Stimulated activated CD4-positive, alpha-beta T cell treated with anti-CD3 and anti-CD28 coated beads, TNF-alpha, amount 100 ng/mL, for 1 hour (primary cell): Measurements from ENCODE around the gene ACCSL.

ENCODE experiments used
- DNase-seq, 3 donors: peaks; one replicate each; pipeline ENCODE4 v3.0.0-alpha.2; 2020; ENCODE audit warnings: low read depth in 3 of 3, low spot score in 1 of 3

Gene ACCSL

GRCh38 chr11:44018127-44018521 is 29.7 kb upstream of the ACCSL start:
- no peak for DNase-seq

- no peak for DNase-seq
Observed at GRCh38 chr11:44018829-44019228, 29.0 kb upstream of the ACCSL start.

- no peak for DNase-seq
Observed at GRCh38 chr11:44024977-44025376, 22.8 kb upstream of the ACCSL start.

GRCh38 chr11:44025727-44026126 is 22.1 kb upstream of the ACCSL start:
- no peak for DNase-seq

- no peak for DNase-seq
Observed at GRCh38 chr11:44028401-44028800, 19.4 kb upstream of the ACCSL start.

GRCh38 chr11:44028816-44029506 is 18.8 kb upstream of the ACCSL start:
- no peak for DNase-seq

GRCh38 chr11:44029507-44029845 is 18.3 kb upstream of the ACCSL start:
- DNase-seq = no peak

GRCh38 chr11:44029977-44030911 is 17.5 kb upstream of the ACCSL start:
- DNase-seq = no peak

GRCh38 chr11:44030996-44031395 is 16.8 kb upstream of the ACCSL start:
- no peak for DNase-seq

- DNase-seq = no peak
Observed at GRCh38 chr11:44031549-44031948, 16.2 kb upstream of the ACCSL start.

- no peak for DNase-seq
Observed at GRCh38 chr11:44032299-44033085, 15.3 kb upstream of the ACCSL start.

GRCh38 chr11:44033411-44033850 is 14.3 kb upstream of the ACCSL start:
- no peak for DNase-seq

GRCh38 chr11:44033856-44034255 is 13.9 kb upstream of the ACCSL start:
- no peak for DNase-seq

- no peak for DNase-seq
Observed at GRCh38 chr11:44034639-44035038, 13.1 kb upstream of the ACCSL start.

GRCh38 chr11:44036811-44037657 is 10.7 kb upstream of the ACCSL start:
- no peak for DNase-seq

GRCh38 chr11:44037658-44037998 is 10.2 kb upstream of the ACCSL start:
- DNase-seq = no peak

GRCh38 chr11:44043157-44043556 is 4.6 kb upstream of the ACCSL start:
- DNase-seq = no peak

- DNase-seq = no peak
Observed at GRCh38 chr11:44046182-44046581, 1.6 kb upstream of the ACCSL start.

- no peak for DNase-seq
Observed at GRCh38 chr11:44047298-44047697, 483 bp upstream of the ACCSL start.

GRCh38 chr11:44049832-44050231 is 2.1 kb downstream of the ACCSL start:
- DNase-seq = no peak

GRCh38 chr11:44051171-44051570 is 3.4 kb downstream of the ACCSL start:
- DNase-seq = no peak
